HG03097 (cell line): ENCODE measurements around the gene XPNPEP1.
"Not testable (repeated sequence)": the region's sequence is repeated elsewhere in the genome, so short reads cannot be mapped to it uniquely, and the experiment has no call there.

Source experiments
- ATAC-seq: cut with Tn5 transposase; IDR thresholded peaks from one replicate; pipeline ENCODE4 v1.9.1; 2021; ENCODE audit not compliant: unreplicated experiment, low FRiP score

The XPNPEP1 gene

DNA sequence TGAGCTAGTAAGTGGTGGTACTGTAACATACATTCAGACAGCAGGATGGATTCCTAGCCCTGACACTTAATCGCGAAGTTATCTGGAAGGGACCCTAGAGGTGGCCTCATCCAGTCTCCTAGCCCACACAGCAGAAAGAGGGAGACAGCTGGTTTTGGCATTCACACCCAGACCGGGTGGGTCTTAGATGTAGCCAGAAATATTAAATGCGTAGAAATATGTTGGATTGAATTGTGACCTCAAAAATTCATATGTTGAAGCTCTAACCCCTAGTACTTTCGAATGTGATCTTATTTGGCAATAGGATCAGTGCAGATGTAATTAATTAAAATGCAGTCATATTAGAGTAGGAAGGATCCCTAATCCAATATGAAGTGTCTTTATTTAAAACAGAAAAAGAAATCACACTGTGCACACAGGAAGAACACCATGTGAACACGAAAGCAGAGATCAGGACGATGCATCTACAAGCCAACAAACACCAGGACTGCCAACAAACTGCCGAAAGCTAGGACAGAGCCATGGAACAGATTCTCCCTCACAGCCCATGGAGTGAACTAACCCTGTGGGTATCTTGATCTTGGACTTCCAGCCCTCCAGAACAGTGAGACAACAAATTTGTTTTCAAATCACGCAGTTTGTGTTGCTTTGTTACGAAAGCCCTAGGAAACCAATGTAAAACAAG, 2.9 kb upstream of the XPNPEP1 start:
- ATAC-seq = no peak

DNA sequence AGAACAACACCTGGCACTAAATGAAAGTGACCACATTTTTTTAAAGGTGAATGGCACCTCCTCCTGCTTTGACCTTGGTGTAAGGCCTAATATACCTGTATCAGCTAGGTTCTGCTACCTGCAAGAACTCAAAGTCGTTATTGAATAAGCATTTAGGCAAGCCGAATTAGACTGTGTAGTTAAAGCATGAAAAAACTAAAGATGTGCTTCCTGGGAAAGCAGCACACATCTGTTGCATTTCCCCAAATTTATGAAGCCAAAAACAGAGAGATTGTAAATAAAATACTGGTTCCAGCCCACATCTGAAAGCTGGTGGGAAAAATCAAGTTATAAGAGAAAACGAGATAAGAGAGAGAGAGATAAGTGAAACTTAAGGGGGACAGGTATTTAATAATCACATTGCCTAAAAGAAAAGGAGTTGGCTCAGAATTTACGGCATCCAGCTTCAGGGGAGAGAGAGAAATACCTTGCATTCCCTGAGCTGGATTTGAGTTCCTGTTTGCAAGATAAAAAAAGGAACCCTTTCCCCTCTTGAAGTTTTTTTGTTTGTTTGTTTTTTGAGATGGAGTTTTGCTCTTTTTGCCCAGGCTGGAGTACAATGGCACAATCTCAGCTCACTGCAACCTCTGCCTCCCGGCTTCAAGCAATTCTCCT, 1.8 kb upstream of the XPNPEP1 start:
- no peak for ATAC-seq

DNA sequence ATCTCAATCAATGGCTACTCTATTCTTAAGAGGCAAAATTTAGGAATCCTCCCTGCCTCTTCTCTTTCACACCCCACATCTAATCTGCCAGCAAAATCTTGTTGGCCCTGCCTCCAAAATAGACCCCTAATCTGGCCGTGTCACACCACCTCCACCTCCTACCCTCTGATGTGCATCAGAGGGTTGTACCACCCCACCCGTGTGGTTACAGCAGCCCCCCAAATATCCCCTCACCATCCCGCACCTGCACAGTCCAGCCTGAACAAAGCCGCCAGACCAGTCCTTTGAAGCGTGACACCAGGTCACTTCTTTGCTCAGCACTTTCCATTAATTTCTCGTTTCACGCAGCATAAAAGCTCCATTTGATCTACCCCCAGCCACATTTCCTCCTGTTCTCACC, 776 bp upstream of the XPNPEP1 start:
- no peak for ATAC-seq

DNA sequence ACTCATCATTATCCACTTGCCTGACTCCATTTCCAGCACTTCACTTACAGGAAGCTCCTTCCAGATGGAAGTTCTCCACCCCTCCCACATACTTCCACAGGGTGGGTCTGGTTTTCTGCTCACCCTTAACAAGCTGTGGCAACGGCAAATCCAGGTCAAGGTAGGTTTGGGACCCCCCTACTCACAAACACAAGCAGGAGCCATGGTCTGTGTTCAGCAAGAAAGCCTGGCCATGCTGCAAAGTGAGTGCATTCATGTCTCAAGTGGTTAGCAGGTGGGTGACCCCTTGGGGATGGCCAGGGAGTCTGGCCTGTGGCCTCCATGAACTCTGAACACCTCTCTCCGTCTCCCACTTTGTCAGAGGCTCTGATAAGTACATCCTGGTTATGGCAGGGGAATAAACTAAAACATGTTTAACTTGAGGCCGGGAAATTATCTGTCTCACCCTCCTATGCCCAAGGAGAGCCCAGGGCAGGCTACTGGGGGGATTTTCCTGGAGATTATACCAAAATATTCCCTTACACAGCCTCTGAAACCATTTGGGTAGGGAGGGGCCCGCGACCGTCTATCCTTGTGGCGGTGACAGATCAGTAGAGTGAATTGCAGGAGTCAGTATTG, 844 bp downstream of the XPNPEP1 start:
- ATAC-seq = no peak

DNA sequence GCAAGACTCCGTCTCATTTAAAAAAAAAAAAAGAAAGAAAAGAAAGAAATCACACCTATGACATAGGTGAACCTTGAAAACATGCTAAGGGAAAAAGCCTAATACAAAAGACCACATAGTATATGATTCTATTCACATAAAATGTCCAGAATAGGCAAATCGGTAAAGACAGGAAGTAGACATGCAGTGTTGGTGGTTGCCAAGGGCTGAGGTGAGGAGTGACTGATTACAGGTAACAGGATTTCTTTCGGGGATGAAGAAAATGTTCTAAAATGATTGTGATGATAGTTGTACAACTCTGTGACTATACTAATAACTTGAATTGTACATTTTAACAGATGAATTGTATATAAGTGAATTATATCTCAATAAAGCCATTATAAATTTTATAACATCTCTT, 3.3 kb downstream of the XPNPEP1 start:
- ATAC-seq = no peak

DNA sequence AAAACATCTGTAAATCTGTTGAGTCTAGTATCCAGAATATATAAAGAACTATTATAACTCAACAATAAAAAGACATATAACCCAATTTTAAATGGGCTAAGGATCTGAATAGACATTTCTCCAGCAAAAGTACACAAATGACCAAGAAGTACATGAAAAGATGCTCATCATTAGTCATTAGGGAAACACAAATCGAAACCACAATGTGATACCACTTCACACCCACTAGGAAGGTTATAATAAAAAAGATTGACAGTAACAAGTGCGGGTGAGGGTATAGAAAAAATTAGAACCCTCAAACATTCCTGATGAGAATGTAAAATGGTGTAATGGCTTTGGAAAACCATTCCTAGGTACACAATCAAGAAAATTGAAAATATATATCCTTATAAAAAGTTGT, 4.1 kb downstream of the XPNPEP1 start:
- ATAC-seq = no peak

DNA sequence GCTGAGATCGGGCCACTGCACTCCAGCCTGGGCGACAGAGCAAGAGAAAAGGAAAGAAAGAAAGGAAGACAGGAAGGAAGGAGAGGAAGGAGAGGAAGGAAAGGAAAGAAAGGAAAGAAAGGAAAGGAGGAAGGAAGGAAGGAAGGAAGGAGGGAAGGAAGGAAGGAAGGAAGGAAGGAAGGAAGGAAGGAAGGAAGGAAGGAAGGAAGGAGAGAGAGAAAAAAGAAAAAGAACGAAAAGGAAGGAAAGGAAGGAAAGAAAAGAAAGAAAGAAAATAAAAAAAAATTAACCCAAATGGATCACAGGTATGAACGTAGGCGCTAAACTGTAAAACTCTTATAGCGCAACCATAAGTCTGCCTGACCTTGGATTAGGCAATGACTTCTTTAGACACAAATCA, 4.6 kb downstream of the XPNPEP1 start:
- ATAC-seq = not testable (repeated sequence)

DNA sequence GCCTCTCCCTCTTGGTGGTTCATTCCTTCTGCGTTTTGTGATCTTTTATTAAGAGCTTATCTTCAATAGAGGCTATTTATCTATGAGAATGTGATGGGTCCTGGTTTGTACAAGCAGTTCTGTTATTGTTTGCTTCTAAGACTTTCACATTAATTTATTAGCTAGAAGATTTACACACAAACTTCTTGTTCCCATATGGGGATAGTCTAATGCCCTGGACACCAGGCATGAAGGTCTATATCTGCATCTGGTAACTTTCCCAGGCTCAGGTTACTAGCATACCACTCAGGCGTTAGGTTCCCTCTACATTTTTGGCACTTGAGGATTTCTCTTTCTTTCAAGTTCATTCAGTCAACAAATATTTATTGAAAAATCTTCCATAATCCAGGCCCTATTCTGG, 7.7 kb downstream of the XPNPEP1 start:
- no peak for ATAC-seq

DNA sequence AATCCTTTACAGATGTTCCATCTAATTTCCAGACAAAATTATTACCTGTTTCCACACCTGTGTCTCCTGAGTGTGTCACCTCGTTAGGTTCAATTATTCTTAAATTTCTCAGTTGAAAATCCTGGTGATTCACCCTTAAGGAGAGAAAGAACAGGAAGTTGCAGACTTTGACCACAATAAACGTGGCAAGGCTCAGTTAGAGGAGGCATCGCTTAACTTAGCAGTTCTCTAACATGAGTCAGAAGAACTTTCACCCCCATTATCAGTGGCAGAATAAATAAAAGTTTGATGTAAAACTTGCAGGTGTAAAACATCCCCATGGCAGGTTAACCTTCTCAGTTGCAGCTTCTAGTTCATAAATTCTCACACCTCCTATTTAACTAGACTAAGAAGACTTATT, 8.3 kb downstream of the XPNPEP1 start:
- no peak for ATAC-seq

DNA sequence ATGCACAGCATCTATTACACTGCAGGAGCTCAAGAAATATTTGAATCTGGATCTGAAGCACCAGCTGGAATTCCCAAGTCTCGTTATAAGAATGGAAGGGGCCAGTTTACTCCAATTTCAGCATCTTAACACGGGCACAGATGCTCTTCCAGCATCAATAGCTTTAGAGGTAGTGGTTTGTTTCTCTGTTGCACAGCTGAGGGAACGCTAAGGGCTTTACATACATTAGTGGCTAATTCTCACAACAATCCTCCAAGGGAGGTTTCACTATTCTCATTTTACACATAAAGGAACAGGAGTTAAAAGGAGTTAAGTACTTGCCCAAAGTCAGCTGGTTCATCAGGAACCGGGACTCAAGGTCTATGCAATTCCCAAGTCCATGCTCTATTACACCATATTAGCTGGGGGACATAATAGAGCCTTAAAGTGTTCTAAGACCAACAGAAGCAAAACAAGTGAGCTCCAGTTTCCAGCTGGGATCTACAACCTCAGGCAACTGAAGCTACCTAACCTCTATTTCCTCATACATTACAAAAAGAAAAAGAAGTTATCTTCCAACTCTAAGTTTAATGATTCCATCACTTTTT, 9.9 kb downstream of the XPNPEP1 start:
- ATAC-seq = no peak

DNA sequence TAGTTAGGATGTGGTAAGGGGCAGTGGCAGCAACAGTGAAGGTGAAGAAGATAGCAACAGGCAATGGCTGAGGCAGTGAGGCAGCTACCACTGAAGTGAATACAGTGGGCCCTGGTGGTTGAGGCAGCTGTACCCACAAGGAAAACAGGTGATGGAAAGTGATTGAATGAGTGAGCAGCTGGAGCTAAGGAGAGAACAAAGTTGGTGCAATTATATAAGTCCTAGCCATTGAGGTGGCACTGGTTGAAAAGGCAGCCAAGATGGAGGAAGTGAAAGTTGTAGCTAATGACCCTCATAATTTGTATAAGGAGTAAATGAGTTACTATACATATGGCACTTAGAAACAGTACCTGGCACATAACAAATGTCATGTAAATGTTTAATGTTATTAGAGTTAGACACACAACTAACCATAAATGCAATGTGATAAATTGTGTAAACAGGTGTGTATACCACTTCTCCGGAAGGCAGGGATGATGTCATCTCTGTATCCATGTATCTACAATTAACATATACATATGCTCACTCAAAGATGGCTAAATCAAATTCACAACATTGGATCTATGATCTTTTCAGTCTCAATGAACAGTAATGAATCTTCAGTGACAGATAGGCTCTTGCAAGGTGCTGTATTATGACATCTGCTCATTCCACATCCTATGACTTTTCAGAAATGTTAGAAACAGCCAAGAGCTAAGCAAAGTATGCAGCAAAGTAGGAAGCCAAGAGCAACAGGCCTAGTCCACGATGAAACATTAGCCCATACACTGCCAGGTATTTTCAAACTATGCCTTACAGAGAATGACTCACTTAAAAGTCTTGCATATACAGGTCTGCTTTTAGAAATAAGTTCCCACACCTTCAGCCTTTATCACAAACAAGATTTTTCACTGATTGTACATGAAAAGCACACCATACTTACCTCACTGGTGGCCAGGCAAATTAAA, 10.7 kb downstream of the XPNPEP1 start:
- peak; percentile 90 for ATAC-seq

DNA sequence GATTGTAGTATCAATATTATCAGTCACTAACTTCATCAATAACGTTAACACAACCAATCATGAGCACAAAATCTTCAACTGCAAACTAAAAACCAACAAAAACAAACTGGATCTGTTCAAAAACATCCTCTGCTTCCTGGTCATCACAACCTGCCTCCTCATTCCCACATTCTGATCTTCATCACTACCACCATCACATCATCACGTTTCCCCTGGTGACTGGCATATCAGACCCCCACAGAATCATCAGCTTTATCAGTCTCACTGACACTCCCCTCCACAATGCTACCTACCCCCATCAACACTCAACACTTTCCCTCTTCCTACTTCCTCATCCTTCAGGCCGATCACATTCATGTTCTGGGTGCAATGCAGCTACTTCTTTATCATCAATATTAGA, 11.4 kb downstream of the XPNPEP1 start:
- ATAC-seq = no peak

DNA sequence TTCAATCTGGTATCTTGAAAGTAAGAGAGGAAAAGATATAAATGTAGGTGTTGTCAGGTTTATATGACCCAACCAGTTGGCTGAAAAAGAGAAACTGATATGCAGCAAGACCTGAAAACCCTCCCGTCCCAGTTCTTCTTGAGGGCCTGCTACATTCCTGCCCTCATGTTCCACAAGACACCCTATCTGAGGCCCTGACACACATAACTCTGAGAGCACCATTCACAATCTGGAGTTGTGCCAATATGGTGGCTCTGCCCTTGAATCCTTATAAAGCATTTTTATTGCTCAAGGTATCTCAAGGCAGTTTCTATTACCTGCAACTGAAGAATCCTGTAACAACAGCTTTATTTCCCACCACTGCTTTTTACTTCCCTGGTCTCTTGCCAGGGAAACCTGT, 17.0 kb downstream of the XPNPEP1 start:
- no peak for ATAC-seq

DNA sequence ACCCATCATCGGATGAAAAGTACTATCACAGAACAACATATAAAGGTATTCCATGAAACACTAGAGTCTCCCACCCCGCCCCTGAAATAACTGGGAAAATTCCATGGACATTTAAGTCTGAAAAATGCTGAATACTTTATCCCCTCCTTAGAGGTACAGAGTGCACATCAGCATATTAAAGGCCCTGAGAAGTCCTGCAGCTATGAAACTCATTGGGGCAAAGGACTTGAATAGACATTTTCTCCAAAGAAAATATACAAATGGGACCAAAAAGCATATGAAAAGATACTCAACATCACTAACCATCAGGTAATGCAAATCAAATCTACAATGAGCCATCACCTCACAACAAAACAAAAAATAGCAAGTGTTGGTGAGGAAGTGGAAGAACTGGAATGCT, 18.9 kb downstream of the XPNPEP1 start:
- ATAC-seq = no peak

DNA sequence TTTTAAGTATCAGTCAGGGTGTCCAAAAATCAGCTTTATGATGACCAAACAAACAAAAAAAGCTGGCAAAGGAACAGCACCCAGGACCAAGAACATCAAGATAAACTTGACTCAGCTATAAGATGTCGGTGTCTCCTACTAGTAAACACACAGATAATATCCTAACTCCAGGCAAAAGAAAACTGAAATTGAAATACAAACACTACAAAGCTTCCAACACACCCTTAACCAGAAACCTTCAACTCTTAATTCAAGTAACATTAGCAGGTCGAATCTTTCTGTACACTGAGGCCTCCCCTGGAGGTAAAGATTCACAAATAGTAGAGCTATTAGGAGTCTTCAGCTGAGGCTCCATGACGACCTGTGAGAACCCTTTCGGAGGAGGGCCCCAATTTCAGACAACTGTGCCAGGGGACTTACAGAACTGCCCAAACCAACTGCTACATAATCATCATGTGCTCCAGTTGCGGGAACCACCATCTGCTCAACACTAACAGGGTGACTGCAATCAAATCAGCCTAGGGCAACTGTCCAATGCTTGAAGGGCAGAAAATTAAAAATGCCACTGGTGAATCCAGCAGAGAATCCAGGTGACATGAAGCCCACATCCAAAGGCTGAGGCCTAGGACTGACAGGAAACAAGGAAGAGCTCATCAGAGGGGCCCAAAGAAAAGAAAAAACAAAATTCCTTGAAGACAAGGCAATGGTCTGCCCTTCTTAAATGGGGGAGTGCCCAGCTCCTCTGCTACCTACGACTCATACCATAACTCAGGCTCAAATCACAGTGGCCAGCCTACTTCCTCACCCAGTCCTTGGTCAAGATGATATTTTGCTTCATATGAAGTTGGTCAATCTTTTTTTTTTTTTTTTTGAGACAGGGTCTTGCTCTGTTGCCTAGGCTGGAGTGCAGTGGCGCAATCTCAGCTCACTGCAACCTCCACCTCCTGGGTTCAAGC, 20.0 kb downstream of the XPNPEP1 start:
- peak; percentile 47 for ATAC-seq

DNA sequence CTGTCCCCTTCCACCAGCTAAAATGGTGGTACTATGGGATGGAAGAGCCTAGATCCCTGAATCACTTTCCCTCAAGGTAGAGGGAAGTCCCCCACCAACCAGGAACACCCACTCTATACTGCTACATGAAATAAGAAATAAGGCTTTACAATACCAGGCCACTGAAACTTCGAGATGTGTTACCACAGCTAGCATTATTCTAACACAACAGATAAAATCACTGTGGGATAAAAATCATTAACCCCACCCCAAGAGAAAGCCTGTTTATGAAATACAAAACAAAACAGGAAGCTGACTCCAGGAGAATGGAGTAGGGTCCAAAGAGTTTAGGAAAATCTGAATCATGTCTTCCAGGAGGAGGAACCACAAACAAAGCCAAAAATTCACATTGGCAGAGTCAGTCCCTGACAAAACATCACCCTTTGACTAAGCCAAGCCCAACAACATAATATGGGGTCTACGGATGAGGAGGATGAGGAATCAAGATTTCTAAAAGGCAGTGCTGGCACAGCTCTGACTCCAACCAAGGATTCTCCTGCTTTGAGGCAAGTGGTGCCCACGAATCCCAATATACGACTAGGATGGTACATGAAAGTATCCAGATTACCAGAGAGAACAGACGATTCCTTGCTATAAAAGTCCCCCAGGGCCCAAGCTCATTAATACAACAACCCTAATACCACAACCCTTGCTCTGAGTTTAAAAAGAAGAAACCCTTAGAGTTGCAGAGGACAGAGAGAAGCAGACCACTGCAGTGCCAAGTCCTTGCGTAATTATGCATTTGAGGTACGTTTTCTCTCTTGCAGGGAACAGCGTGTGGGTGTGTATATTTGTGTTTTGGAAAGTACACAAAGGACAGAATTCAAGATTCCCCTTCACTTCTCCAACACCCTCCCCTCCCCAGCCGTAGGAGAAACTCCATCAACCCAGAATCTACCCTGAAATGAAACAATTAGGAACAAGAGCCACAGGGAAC, 23.7 kb downstream of the XPNPEP1 start:
- ATAC-seq = no peak

DNA sequence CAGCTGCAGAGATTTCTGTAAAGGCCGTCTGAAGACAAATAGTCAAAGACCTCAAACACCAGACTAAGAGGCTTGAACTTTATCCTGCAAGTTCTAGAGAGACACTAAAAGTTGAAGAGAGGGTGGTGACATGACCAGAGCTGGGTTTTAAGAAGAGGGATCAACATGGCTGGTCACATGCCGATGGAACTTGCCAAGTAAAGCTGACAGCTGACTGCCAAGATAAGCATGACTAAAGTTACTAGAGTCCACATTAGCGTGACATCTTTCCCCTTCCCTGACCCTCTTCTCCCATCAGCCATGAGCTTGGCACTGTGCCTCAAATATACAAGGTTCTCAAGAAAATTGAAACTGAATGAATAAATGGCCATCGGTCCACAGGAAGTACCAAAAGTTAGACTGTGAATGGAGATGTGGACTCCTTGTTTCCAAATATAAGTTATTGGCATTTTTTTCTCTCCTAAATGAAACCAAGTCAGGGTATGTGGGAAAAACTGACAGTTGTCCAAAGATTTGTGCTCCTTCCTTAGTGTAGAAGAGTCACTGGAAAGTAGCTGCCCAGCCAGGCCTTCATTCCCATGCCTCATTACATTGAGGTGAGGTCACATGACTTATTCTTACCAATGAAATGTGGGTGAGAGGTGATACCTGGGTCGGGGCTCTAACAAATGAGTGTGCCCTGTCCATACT, 24.5 kb downstream of the XPNPEP1 start:
- ATAC-seq = no peak

DNA sequence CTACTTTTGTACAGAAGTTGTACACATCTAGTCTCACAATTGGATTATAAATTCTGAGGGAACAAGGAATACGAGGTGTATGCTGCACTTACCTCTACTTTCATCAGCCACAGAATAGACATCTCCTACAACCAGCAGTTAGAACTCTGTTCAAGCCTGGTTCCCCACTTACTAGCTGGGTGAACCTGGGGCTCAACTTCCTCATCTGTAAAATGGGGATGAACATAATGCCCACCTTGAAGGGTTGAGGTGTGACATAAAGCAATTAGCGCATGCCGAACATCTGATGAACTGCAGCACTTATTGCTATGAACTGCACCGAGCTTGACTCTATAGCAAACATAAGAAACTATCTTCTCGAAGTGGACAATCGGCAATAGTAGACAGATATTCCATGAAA, 25.3 kb downstream of the XPNPEP1 start:
- no peak for ATAC-seq
